IMR-90 (cell line): ENCODE data around the gene MRPL34. TPM values are rescaled to one million over a fixed set of nuclear protein-coding genes. Genes with fewer than 3 reads are reported as not detected.

Source experiments
- ATAC-seq: fragments of 200-7000 bp; cut with Tn5 transposase; 2 replicates; pipeline ENCODE4 v1.9.1; 2020; ENCODE audit warnings: low read depth, mild to moderate bottlenecking, moderate library complexity
- BruUV-seq: library from RNA; stranded (reverse); fragments of 400-500 nt; replicated peaks from 2 replicates; lab custom pipeline; 2021; lab: Mats Ljungman, UMichigan
- CTCF ChIA-PET: fragments of 300-600 bp; formaldehyde crosslinking; extraction: SDS; loops from one replicate; lab custom pipeline; 2021; ENCODE audit warnings: antibody characterized with exemption; lab: Yijun Ruan, JAX
- POLR2A ChIA-PET: fragments of 300-600 bp; sonication (Branson Sonifier 250); formaldehyde crosslinking; loops from one replicate; lab custom pipeline; 2022; ENCODE audit warnings: antibody characterized with exemption; ENCODE audit not compliant: unreplicated experiment; lab: Charles Lee
- DNase-seq: peaks from one replicate; pipeline ENCODE4 v3.0.0; 2013
- H2AFZ ChIP-seq: replicated peaks from 2 replicates; pipeline ENCODE3; 2013; ENCODE audit warnings: low read length, mild to moderate bottlenecking; ENCODE audit not compliant: poor library complexity
- H2AK5ac ChIP-seq: 2 replicates; pipeline ENCODE4 v1.6.1; 2013; ENCODE audit warnings: low read depth, low read length, inconsistent platforms
- H2AK9ac ChIP-seq: replicated peaks from 2 replicates; pipeline ENCODE3; 2013; ENCODE audit warnings: mild to moderate bottlenecking, low read depth, low read length, moderate library complexity; ENCODE audit not compliant: poor library complexity
- H2BK120ac ChIP-seq: 2 replicates; pipeline ENCODE4 v1.6.1; 2013; ENCODE audit warnings: low read depth, low read length, inconsistent platforms
- H2BK15ac ChIP-seq: 3 replicates; pipeline ENCODE4 v1.6.1; 2013; ENCODE audit warnings: low read depth, low read length, inconsistent platforms
- H2BK20ac ChIP-seq: 2 replicates; pipeline ENCODE4 v1.6.1; 2013; ENCODE audit warnings: low read depth, mild to moderate bottlenecking, inconsistent platforms, low read length, moderate library complexity
- H2BK5ac ChIP-seq: 2 replicates; pipeline ENCODE4 v1.6.1; 2013; ENCODE audit warnings: mild to moderate bottlenecking, low read depth, low read length, inconsistent platforms; ENCODE audit not compliant: poor library complexity, severe bottlenecking
- H3K14ac ChIP-seq: replicated peaks from 2 replicates; pipeline ENCODE4 v1.6.1; 2013; ENCODE audit warnings: low read depth, low read length, inconsistent platforms
- H3K18ac ChIP-seq: 2 replicates; pipeline ENCODE4 v1.6.1; 2013; ENCODE audit warnings: low read depth, low read length, control low read depth
- H3K23ac ChIP-seq: 2 replicates; pipeline ENCODE4 v1.6.1; 2013; ENCODE audit warnings: low read depth, low read length, inconsistent platforms
- H3K27ac ChIP-seq: 2 replicates; pipeline ENCODE4 v1.5.1; 2013; ENCODE audit warnings: mild to moderate bottlenecking, control low read depth, low read length; ENCODE audit not compliant: insufficient read depth
- H3K27me3 ChIP-seq: 2 replicates; pipeline ENCODE4 v1.6.1; 2013; ENCODE audit warnings: low read length; ENCODE audit not compliant: control insufficient read depth, insufficient read depth
- H3K36me3 ChIP-seq: 2 replicates; pipeline ENCODE4 v1.6.1; 2013; ENCODE audit warnings: low read length, mixed read lengths; ENCODE audit not compliant: control insufficient read depth, insufficient read depth
- H3K4ac ChIP-seq: 2 replicates; pipeline ENCODE4 v1.6.1; 2013; ENCODE audit warnings: low read depth, low read length, inconsistent platforms
- H3K4me1 ChIP-seq: 2 replicates; pipeline ENCODE4 v1.6.1; 2013; ENCODE audit warnings: low read length, mixed read lengths; ENCODE audit not compliant: control insufficient read depth, insufficient read depth
- H3K4me2 ChIP-seq: 2 replicates; pipeline ENCODE4 v1.6.1; 2013; ENCODE audit warnings: low read depth, mild to moderate bottlenecking, control low read depth, low read length, moderate library complexity
- H3K4me3 ChIP-seq: 2 replicates; pipeline ENCODE4 v1.5.1; 2013; ENCODE audit warnings: low read depth, mild to moderate bottlenecking, control low read depth, low read length, moderate library complexity; ENCODE audit not compliant: insufficient read depth
- H3K56ac ChIP-seq: 2 replicates; pipeline ENCODE4 v1.6.1; 2013; ENCODE audit warnings: low read length, inconsistent platforms; ENCODE audit not compliant: insufficient read depth; ENCODE audit errors: extremely low read depth
- H3K79me1 ChIP-seq, 2 experiments: 2 replicates each; pipeline ENCODE4 v1.6.1; 2013; ENCODE audit warnings: low read length in 2 of 2, inconsistent platforms in 1 of 2, low read depth in 1 of 2
- H3K9ac ChIP-seq: 2 replicates; pipeline ENCODE4 v1.6.1; 2013; ENCODE audit warnings: low read depth, low read length, control low read depth
- H3K9me1 ChIP-seq: 2 replicates; pipeline ENCODE4 v1.6.1; 2013; ENCODE audit warnings: low read length, inconsistent platforms; ENCODE audit not compliant: insufficient read depth
- H3K9me3 ChIP-seq: 2 replicates; pipeline ENCODE4 v1.6.1; 2013; ENCODE audit warnings: low read length; ENCODE audit not compliant: control insufficient read depth, insufficient read depth
- H4K20me1 ChIP-seq: 2 replicates; pipeline ENCODE4 v1.6.1; 2013; ENCODE audit warnings: low read length, inconsistent platforms; ENCODE audit not compliant: insufficient read depth
- H4K5ac ChIP-seq: 2 replicates; pipeline ENCODE4 v1.6.1; 2013; ENCODE audit warnings: mild to moderate bottlenecking, low read depth, low read length, control low read depth
- H4K8ac ChIP-seq, 2 experiments: 2 replicates each; pipeline ENCODE4 v1.6.1; 2013; ENCODE audit warnings: low read depth in 2 of 2, low read length in 2 of 2, control low read depth in 1 of 2, inconsistent platforms in 1 of 2
- H4K91ac ChIP-seq: 2 replicates; pipeline ENCODE4 v1.6.1; 2013; ENCODE audit warnings: low read depth, low read length, inconsistent platforms; ENCODE audit not compliant: insufficient read depth
- BHLHE40 ChIP-seq: fragments of 150-350 bp; IDR thresholded peaks from 2 replicates; pipeline ENCODE4 v1.6.1; 2016; ENCODE audit warnings: mild to moderate bottlenecking, low read depth, low read length
- ELK1 ChIP-seq: fragments of 150-350 bp; IDR thresholded peaks from 2 replicates; pipeline ENCODE4 v1.6.1; 2016; ENCODE audit warnings: low read depth, mild to moderate bottlenecking, low read length, moderate library complexity, borderline replicate concordance
- FOS ChIP-seq: fragments of 150-350 bp; IDR thresholded peaks from 2 replicates; pipeline ENCODE4 v1.6.1; 2016; ENCODE audit warnings: low read depth, low read length
- MAFK ChIP-seq: IDR thresholded peaks from 2 replicates; pipeline ENCODE4 v1.6.1; 2012; ENCODE audit warnings: low read depth, low read length, improper control_type of control experiment
- MAZ ChIP-seq: IDR thresholded peaks from 2 replicates; pipeline ENCODE4 v1.6.1; 2012; ENCODE audit warnings: low read depth, mild to moderate bottlenecking, low read length, improper control_type of control experiment, moderate library complexity, borderline replicate concordance
- MXI1 ChIP-seq: IDR thresholded peaks from 2 replicates; pipeline ENCODE4 v1.6.1; 2012; ENCODE audit warnings: low read depth, mild to moderate bottlenecking, low read length, moderate library complexity, borderline replicate concordance
- NFE2L2 ChIP-seq: fragments of 150-350 bp; IDR thresholded peaks from 2 replicates; pipeline ENCODE4 v1.6.1; 2016; ENCODE audit warnings: low read depth, mild to moderate bottlenecking, low read length
- POLR2A ChIP-seq: IDR thresholded peaks from 2 replicates; pipeline ENCODE4 v1.6.1; 2012; ENCODE audit warnings: mild to moderate bottlenecking, low read depth, low read length
- RCOR1 ChIP-seq: IDR thresholded peaks from 2 replicates; pipeline ENCODE4 v1.6.1; 2012; ENCODE audit warnings: mild to moderate bottlenecking, low read length, improper control_type of control experiment; ENCODE audit not compliant: insufficient replicate concordance
- RFX5 ChIP-seq: IDR thresholded peaks from 2 replicates; pipeline ENCODE4 v1.8.0; 2012; ENCODE audit warnings: low read depth, mild to moderate bottlenecking, low read length, moderate library complexity
- WGBS, 2 experiments: methylation state at CpG; one replicate each; pipeline versions ENCODE4 v1.1.5 to v1.1.7; 2013; ENCODE audit warnings: missing lambda C conversion rate in 2 of 2; ENCODE audit not compliant: insufficient read length in 1 of 2; ENCODE audit errors: extremely low coverage in 2 of 2; 5-methylcytosine and 5-hydroxymethylcytosine counted together
- dilution Hi-C: fragments of 300-500 bp; cut with HindIII; formaldehyde crosslinking; loops from one replicate; pipeline ENCODE4 v1.14.3; 2018; ENCODE audit warnings: low sequenced_read_pairs; ENCODE audit not compliant: unreplicated experiment
- in situ Hi-C: fragments of 300-500 bp; cut with MboI; formaldehyde crosslinking; loops from 3 replicates; pipeline ENCODE4 v1.14.3; 2019; ENCODE audit warnings: low sequenced_read_pairs, inconsistent platforms, mixed read lengths
- intact Hi-C: fragments of 100-400 bp; cut with micrococcal nuclease; formaldehyde crosslinking; loops from 2 replicates; pipeline ENCODE4 v1.10.0; 2022
- polyA plus RNA-seq, 3 experiments: library from polyadenylated mRNA; depleted of rRNA; stranded (reverse); fragments of >200 nt; gene quantifications; 2 replicates each; pipeline ENCODE4 v1.2.3, GENCODE V29; 2012; ENCODE audit warnings: low replicate concordance in 1 of 3
- total RNA-seq: library from RNA; depleted of rRNA; stranded (reverse); fragments of >200 nt; gene quantifications from 2 replicates; pipeline ENCODE4 v1.2.3, GENCODE V29; 2012
- TF ChIP-seq, protein P1 (sequence below): conservative IDR thresholded peaks from 2 replicates; pipeline ENCODE4 v1.5.1; 2012; ENCODE audit warnings: mild to moderate bottlenecking, low read depth, low read length, improper control_type of control experiment

MRPL34 gene
- total and polyA plus RNA-seq, 2 of the 4 experiments (the other 2 are of a cell fraction): 7.3 to 37.0 TPM

- DNase-seq: no peak
- H3K14ac ChIP-seq: no peak overlapping the region
- intact Hi-C loops (no loop called here), in situ Hi-C loops (no loop called here), dilution Hi-C loops (no loop called here)
- H3K18ac ChIP-seq: no peak overlapping the region
- H3K23ac ChIP-seq: no peak overlapping the region
- TF ChIP-seq RCOR1 (no peak), POLR2A (no peak), ELK1 (no peak), MAFK (no peak), NFE2L2 (no peak), RFX5 (no peak), FOS (no peak), MXI1 (no peak), BHLHE40 (no peak), MAZ (no peak)
- TF ChIP-seq, protein P1, sequence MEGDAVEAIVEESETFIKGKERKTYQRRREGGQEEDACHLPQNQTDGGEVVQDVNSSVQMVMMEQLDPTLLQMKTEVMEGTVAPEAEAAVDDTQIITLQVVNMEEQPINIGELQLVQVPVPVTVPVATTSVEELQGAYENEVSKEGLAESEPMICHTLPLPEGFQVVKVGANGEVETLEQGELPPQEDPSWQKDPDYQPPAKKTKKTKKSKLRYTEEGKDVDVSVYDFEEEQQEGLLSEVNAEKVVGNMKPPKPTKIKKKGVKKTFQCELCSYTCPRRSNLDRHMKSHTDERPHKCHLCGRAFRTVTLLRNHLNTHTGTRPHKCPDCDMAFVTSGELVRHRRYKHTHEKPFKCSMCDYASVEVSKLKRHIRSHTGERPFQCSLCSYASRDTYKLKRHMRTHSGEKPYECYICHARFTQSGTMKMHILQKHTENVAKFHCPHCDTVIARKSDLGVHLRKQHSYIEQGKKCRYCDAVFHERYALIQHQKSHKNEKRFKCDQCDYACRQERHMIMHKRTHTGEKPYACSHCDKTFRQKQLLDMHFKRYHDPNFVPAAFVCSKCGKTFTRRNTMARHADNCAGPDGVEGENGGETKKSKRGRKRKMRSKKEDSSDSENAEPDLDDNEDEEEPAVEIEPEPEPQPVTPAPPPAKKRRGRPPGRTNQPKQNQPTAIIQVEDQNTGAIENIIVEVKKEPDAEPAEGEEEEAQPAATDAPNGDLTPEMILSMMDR: no peak
- 67% methylated on average over 27 of the region's 64 CpGs; no CpG with 5 or more reads in 1 of the 2 experiments for WGBS, 2 experiments
- H4K20me1 ChIP-seq: 0 out of 2 replicates have a peak, but pooled peaks cover under 1% of the 10 kb centered on the region
- no peak overlapping the region for H3K4me3 ChIP-seq
- no peaks in the 10 kb centered on the region for H3K27me3 ChIP-seq
- H3K9ac ChIP-seq: no peak overlapping the region
- no peak for ATAC-seq
- H3K27ac ChIP-seq: no peak overlapping the region
- no peak overlapping the region for H4K8ac ChIP-seq
- no peak overlapping the region for H4K5ac ChIP-seq
- no peak overlapping the region for H4K91ac ChIP-seq
- no peaks in the 10 kb centered on the region for H3K9me1 ChIP-seq
- no peaks in the 10 kb centered on the region for H3K9me3 ChIP-seq
- no TSS peak for BruUV-seq
- H3K79me1 ChIP-seq: peaks cover 0 to 7% of the 10 kb centered on the region in 2 experiments; a peak in 1 of 4 replicates
- ChIA-PET POLR2A (interaction anchor here (0.6 kb wide), 1 partner anchor 10 kb away, joined by 3 read pairs; no protein-coding TSS in a partner anchor), CTCF (no interaction called here)
- H3K4ac ChIP-seq: no peak overlapping the region
- H2AK5ac ChIP-seq: no peak overlapping the region
- no peak overlapping the region for H2BK15ac ChIP-seq
- H2AFZ ChIP-seq: peak overlapping the region; percentile 33
- no peak overlapping the region for H3K4me2 ChIP-seq
- H2AK9ac ChIP-seq: no peak overlapping the region
- H2BK5ac ChIP-seq: no peak overlapping the region
- H3K4me1 ChIP-seq: no peaks in the 10 kb centered on the region
- H3K56ac ChIP-seq: no peak overlapping the region
- no peak overlapping the region for H2BK20ac ChIP-seq
- H3K36me3 ChIP-seq: peaks cover 11% of the 10 kb centered on the region
- no peak overlapping the region for H2BK120ac ChIP-seq
Observed at GRCh38 chr19:17327654-17328516, 22.2 kb downstream of the MRPL34 start.
